Smooth muscle cell (in vitro differentiated cells): Measurements from ENCODE around the gene APLP2. TPM values are rescaled to one million over a fixed set of nuclear protein-coding genes. Genes with fewer than 3 reads are reported as not detected.
A peak's percentile ranks its signal among the peaks of the same experiment; 100 is the strongest.

Source experiments
- DNase-seq: peaks from one replicate; lab custom pipeline; 2025; ENCODE audit not compliant: unreplicated experiment; lab: John Stamatoyannopoulos, UW
- H2AFZ ChIP-seq: fragments of 200-600 bp; sonication (generic); 2 replicates; pipeline ENCODE4 v1.6.0; 2016; ENCODE audit warnings: antibody characterized with exemption, low read depth, mild to moderate bottlenecking
- H3F3A ChIP-seq: fragments of 200-600 bp; sonication (generic); 2 replicates; pipeline ENCODE4 v1.6.0; 2017; ENCODE audit warnings: antibody characterized with exemption, low read depth
- H3K27ac ChIP-seq: fragments of 200-600 bp; sonication (generic); 2 replicates; pipeline ENCODE4 v1.5.1; 2016; ENCODE audit warnings: low read depth, mild to moderate bottlenecking
- H3K27me3 ChIP-seq: fragments of 200-600 bp; sonication (generic); 2 replicates; pipeline ENCODE4 v1.6.1; 2016; ENCODE audit warnings: low read depth, mild to moderate bottlenecking
- H3K36me3 ChIP-seq: fragments of 200-600 bp; sonication (generic); 2 replicates; pipeline ENCODE4 v1.5.1; 2016; ENCODE audit warnings: low read depth
- H3K4me1 ChIP-seq: fragments of 200-600 bp; sonication (generic); 2 replicates; pipeline ENCODE4 v1.5.1; 2016; ENCODE audit warnings: low read depth
- H3K4me2 ChIP-seq: fragments of 200-600 bp; sonication (generic); 2 replicates; pipeline ENCODE4 v1.6.0; 2016; ENCODE audit warnings: mild to moderate bottlenecking
- H3K4me3 ChIP-seq: fragments of 200-600 bp; sonication (generic); 2 replicates; pipeline ENCODE4 v1.5.1; 2016; ENCODE audit warnings: mild to moderate bottlenecking
- H3K79me2 ChIP-seq: fragments of 200-600 bp; sonication (generic); 2 replicates; pipeline ENCODE4 v1.6.0; 2016; ENCODE audit warnings: low read depth, mild to moderate bottlenecking
- H3K9ac ChIP-seq: fragments of 200-600 bp; sonication (generic); 2 replicates; pipeline ENCODE4 v1.6.0; 2016; ENCODE audit warnings: low read depth
- H3K9me3 ChIP-seq: fragments of 200-600 bp; sonication (generic); replicated peaks from 2 replicates; pipeline ENCODE4 v1.5.1; 2016; ENCODE audit warnings: low read depth
- H4K20me1 ChIP-seq: fragments of 200-600 bp; sonication (generic); 2 replicates; pipeline ENCODE4 v1.6.0; 2016; ENCODE audit warnings: low read depth
- CTCF ChIP-seq: fragments of 200-600 bp; sonication (generic); IDR thresholded peaks from 2 replicates; pipeline ENCODE4 v1.5.1; 2017; ENCODE audit warnings: borderline replicate concordance, mild to moderate bottlenecking, antibody characterized with exemption; ENCODE audit not compliant: insufficient read depth, poor library complexity, severe bottlenecking
- WGBS: methylation state at CpG from one replicate; pipeline ENCODE4 v1.1.7; 2016; ENCODE audit warnings: low lambda C conversion rate; 5-methylcytosine and 5-hydroxymethylcytosine counted together
- polyA plus RNA-seq: library from polyadenylated mRNA; unstranded; fragments of >200 nt; fragmentation: Nextera tagmentation; extraction: Ambion mirVana; gene quantifications from 2 replicates; pipeline ENCODE4 v1.2.1, GENCODE V29; 2016
- total RNA-seq: library from RNA; depleted of rRNA; stranded (reverse); fragments of >200 nt; gene quantifications from 2 replicates; pipeline ENCODE4 v1.2.3, GENCODE V29; 2014

The APLP2 gene
- total and polyA plus RNA-seq, 2 experiments from 2014 or later = 121 to 146 TPM

DNA sequence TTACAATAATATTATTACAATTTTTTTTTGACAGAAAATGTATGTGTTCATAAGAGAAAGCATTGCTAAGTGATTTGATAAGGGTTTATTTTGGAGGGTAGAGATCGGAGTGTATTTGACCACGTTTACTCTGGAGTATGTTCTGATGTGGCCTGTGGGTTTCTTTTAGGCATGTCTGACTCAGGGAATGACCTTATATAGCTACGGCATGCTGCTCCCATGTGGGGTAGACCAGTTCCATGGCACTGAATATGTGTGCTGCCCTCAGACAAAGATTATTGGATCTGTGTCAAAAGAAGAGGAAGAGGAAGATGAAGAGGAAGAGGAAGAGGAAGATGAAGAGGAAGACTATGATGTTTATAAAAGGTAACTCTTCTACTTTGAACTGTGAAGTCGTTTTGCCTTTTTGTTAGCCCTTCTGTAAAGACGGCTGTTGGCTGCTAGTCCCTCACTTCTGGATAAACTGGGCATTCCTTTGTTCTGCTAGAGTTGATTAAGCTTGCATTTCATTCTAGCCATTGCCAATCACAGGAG is 51.8 kb downstream of the APLP2 start:
- H3K27ac ChIP-seq = peak overlapping the region; percentile 27
- no peaks in the 10 kb centered on the region for H3F3A ChIP-seq
- no peak overlapping the region for H3K9ac ChIP-seq
- no peak for TF ChIP-seq CTCF
- 46% methylated on average over 5 of the region's 5 CpGs for WGBS
- no peak overlapping the region for H2AFZ ChIP-seq
- H3K27me3 ChIP-seq = no peaks in the 10 kb centered on the region
- no peaks in the 10 kb centered on the region for H3K36me3 ChIP-seq
- H4K20me1 ChIP-seq = peaks cover 65% of the 10 kb centered on the region
- no peak overlapping the region for H3K4me3 ChIP-seq
- H3K79me2 ChIP-seq = no peaks in the 10 kb centered on the region
- H3K4me1 ChIP-seq = peaks cover 6% of the 10 kb centered on the region
- DNase-seq = no peak
- no peaks in the 10 kb centered on the region for H3K9me3 ChIP-seq
- H3K4me2 ChIP-seq = peak overlapping the region; percentile 37

DNA sequence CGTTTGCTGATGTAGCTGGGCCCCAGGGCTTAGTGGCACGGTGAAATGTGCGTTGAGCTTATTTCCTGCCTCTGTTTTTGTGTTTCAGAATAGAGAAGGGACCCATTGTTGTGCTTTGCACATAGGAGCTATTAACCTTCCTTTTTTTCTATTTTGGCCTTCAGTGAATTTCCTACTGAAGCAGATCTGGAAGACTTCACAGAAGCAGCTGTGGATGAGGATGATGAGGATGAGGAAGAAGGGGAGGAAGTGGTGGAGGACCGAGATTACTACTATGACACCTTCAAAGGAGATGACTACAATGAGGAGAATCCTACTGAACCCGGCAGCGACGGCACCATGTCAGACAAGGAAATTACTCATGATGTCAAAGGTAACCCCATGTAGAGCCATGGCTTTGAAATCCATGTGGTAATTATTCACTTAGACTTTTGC is 52.5 kb downstream of the APLP2 start:
- Histone ChIP-seq H3F3A (no peaks in the 10 kb centered on the region), H3K4me2 (no peak overlapping the region), H3K27me3 (no peaks in the 10 kb centered on the region), H3K27ac (no peak overlapping the region), H3K4me1 (peaks cover 6% of the 10 kb centered on the region), H4K20me1 (peaks cover 62% of the 10 kb centered on the region), H3K4me3 (no peak overlapping the region), H2AFZ (no peak overlapping the region), H3K36me3 (no peaks in the 10 kb centered on the region), H3K9ac (no peak overlapping the region), H3K79me2 (no peaks in the 10 kb centered on the region), H3K9me3 (no peaks in the 10 kb centered on the region)
- no peak for TF ChIP-seq CTCF
- DNase-seq = no peak
- WGBS = 82% methylated on average over 7 of the region's 7 CpGs

- H3K4me3 ChIP-seq = no peak overlapping the region
- H3F3A ChIP-seq = no peaks in the 10 kb centered on the region
- no peak overlapping the region for H3K9ac ChIP-seq
- H3K36me3 ChIP-seq = no peaks in the 10 kb centered on the region
- no peaks in the 10 kb centered on the region for H3K9me3 ChIP-seq
- DNase-seq = no peak
- H3K27me3 ChIP-seq = no peaks in the 10 kb centered on the region
- 92% methylated on average over 32 of the region's 32 CpGs for WGBS
- H3K79me2 ChIP-seq = no peaks in the 10 kb centered on the region
- peaks cover 57% of the 10 kb centered on the region for H4K20me1 ChIP-seq
- no peak for TF ChIP-seq CTCF
- H3K4me2 ChIP-seq = no peak overlapping the region
- no peak overlapping the region for H2AFZ ChIP-seq
- H3K4me1 ChIP-seq = peaks cover 6% of the 10 kb centered on the region
- no peak overlapping the region for H3K27ac ChIP-seq
Observed at GRCh38 chr11:130123414-130124040, 53.8 kb downstream of the APLP2 start.

DNA sequence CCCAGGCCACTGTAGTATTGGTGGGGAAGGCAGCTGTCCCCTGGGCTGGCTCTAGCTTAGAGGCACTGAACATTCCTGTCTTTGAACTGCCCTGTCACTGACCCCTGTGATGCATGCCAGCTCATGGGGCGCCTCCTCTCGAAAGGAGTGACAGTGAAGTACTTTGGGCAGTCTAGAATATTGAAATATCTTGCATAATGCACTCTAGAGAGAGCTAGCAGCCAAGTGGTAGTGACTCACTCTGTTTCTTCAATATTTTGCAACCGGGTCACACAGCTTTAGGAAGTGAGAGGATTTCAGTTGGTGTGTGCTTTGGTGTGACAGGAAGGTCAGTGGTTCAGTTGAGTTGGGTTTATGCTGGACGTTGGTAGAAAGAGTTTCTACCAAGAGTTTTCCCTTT is 54.4 kb downstream of the APLP2 start:
- Histone ChIP-seq H4K20me1 (peaks cover 51% of the 10 kb centered on the region), H2AFZ (no peak overlapping the region), H3F3A (no peaks in the 10 kb centered on the region), H3K4me3 (no peak overlapping the region), H3K27ac (no peak overlapping the region), H3K9ac (no peak overlapping the region), H3K27me3 (no peaks in the 10 kb centered on the region), H3K4me2 (peak overlapping the region; percentile 4), H3K79me2 (no peaks in the 10 kb centered on the region), H3K36me3 (no peaks in the 10 kb centered on the region), H3K9me3 (no peaks in the 10 kb centered on the region), H3K4me1 (peaks cover 6% of the 10 kb centered on the region)
- WGBS = 38% methylated on average over 4 of the region's 4 CpGs
- no peak for DNase-seq
- no peak for TF ChIP-seq CTCF
